GM18873 (cell line): ENCODE results near the gene IGF1R.

Experiments
- ATAC-seq: cut with Tn5 transposase; IDR thresholded peaks from one replicate; pipeline ENCODE4 v1.9.1; 2021; ENCODE audit warnings: mild to moderate bottlenecking, moderate library complexity, moderate number of reproducible peaks; ENCODE audit not compliant: unreplicated experiment, low FRiP score

IGF1R gene

GRCh38 chr15:98767692-98768091 lies 119.4 kb downstream of the IGF1R start:
- ATAC-seq: no peak

- no peak for ATAC-seq
Measured at GRCh38 chr15:98769867-98770266, 121.5 kb downstream of the IGF1R start.

- ATAC-seq: no peak
Measured at GRCh38 chr15:98770984-98771383, 122.6 kb downstream of the IGF1R start.

GRCh38 chr15:98771541-98771940 lies 123.2 kb downstream of the IGF1R start:
- no peak for ATAC-seq

- no peak for ATAC-seq
Measured at GRCh38 chr15:98772895-98773294, 124.6 kb downstream of the IGF1R start.

- ATAC-seq: no peak
Measured at GRCh38 chr15:98773616-98774015, 125.3 kb downstream of the IGF1R start.

GRCh38 chr15:98774756-98775497 lies 126.6 kb downstream of the IGF1R start:
- ATAC-seq: no peak

- ATAC-seq: no peak
Measured at GRCh38 chr15:98775498-98776230, 127.3 kb downstream of the IGF1R start.

- no peak for ATAC-seq
Measured at GRCh38 chr15:98776607-98777281, 128.4 kb downstream of the IGF1R start.

GRCh38 chr15:98777426-98777825 lies 129.1 kb downstream of the IGF1R start:
- no peak for ATAC-seq

GRCh38 chr15:98778263-98778959 lies 130.1 kb downstream of the IGF1R start:
- no peak for ATAC-seq

GRCh38 chr15:98778960-98779359 lies 130.6 kb downstream of the IGF1R start:
- ATAC-seq: no peak

GRCh38 chr15:98779463-98780071 lies 131.2 kb downstream of the IGF1R start:
- ATAC-seq: peak; percentile 52

GRCh38 chr15:98781838-98782237 lies 133.5 kb downstream of the IGF1R start:
- no peak for ATAC-seq

GRCh38 chr15:98782801-98783200 lies 134.5 kb downstream of the IGF1R start:
- no peak for ATAC-seq

- ATAC-seq: no peak
Measured at GRCh38 chr15:98785431-98785806, 137.1 kb downstream of the IGF1R start.

GRCh38 chr15:98785807-98786621 lies 137.7 kb downstream of the IGF1R start:
- ATAC-seq: peak; percentile 83

- ATAC-seq: no peak
Measured at GRCh38 chr15:98786717-98787116, 138.4 kb downstream of the IGF1R start.

GRCh38 chr15:98787194-98787593 lies 138.9 kb downstream of the IGF1R start:
- ATAC-seq: no peak
